Psoas muscle (tissue), 8 donors: Measurements from ENCODE around the gene LORICRIN. TPM values are rescaled to one million over a fixed set of nuclear protein-coding genes. Genes with fewer than 3 reads are reported as not detected.

ENCODE experiments used
- ATAC-seq, 4 donors: fragments of 200-7000 bp; cut with Tn5 transposase; one replicate each; pipeline ENCODE4 v1.9.1; 2020; ENCODE audit warnings: moderate library complexity in 3 of 4, mild to moderate bottlenecking in 2 of 4
- DNase-seq, 2 donors: peaks; one replicate each; pipeline ENCODE4 v3.0.0-alpha.2; 2020
- H3K27ac ChIP-seq: fragments of 200-600 bp; one replicate; pipeline ENCODE4 v1.8.0; 2022
- H3K27me3 ChIP-seq, 3 donors: fragments of 200-600 bp in 1 of 3; one replicate each; pipeline versions ENCODE4 v1.6.1 to v1.8.0; 2013 to 2022; ENCODE audit warnings: low read length in 2 of 3, mild to moderate bottlenecking in 2 of 3, moderate library complexity in 1 of 3; ENCODE audit not compliant: insufficient read depth in 3 of 3
- H3K36me3 ChIP-seq, 2 donors: fragments of 200-600 bp in 1 of 2; one replicate each; pipeline versions ENCODE4 v1.6.1 to v1.8.0; 2013 to 2022; ENCODE audit warnings: low read depth in 1 of 2, mild to moderate bottlenecking in 1 of 2, moderate library complexity in 1 of 2; ENCODE audit not compliant: insufficient read depth in 1 of 2
- H3K4me1 ChIP-seq: fragments of 200-600 bp; one replicate; pipeline ENCODE4 v1.8.0; 2022
- H3K4me3 ChIP-seq: fragments of 200-600 bp; one replicate; pipeline ENCODE4 v1.8.0; 2022; ENCODE audit warnings: mild to moderate bottlenecking
- H3K9me3 ChIP-seq: fragments of 200-600 bp; one replicate; pipeline ENCODE4 v1.8.0; 2022
- CTCF ChIP-seq: fragments of 200-600 bp; IDR thresholded peaks from one replicate; pipeline ENCODE4 v1.8.0; 2022; ENCODE audit warnings: antibody characterized with exemption
- WGBS, 3 donors: extraction: QIAGEN DNeasy Blood & Tissue Kit; methylation state at CpG; one replicate each; pipeline versions ENCODE4 v1.1.6 to v1.1.7; 2013; 5-methylcytosine and 5-hydroxymethylcytosine counted together
- intact Hi-C, 2 donors: fragments of 100-400 bp; cut with DNase I; formaldehyde crosslinking; loops; one replicate each; pipeline versions ENCODE4 v1.11.0 to v1.14.2; 2022
- long read RNA-seq, 2 donors: library from polyadenylated mRNA; unstranded; transcript quantifications; one replicate each; pipeline ENCODE4 v2.0.0, GENCODE V29; 2021
- polyA plus RNA-seq, 3 donors: library from polyadenylated mRNA; stranded (reverse); fragments of 200-250 nt; gene quantifications; one replicate each; pipeline ENCODE4 v1.2.3, GENCODE V29; 2013
- total RNA-seq, 4 donors: library from RNA; stranded (reverse); fragmentation: NEBNext Ultra II Directional in 2 of 4; extraction: Animal tissue kit (Norgen Biotek cat#: 25700) in 2 of 4; gene quantifications; one replicate each; pipeline versions ENCODE4 v1.2.1 to v1.2.4, GENCODE V29; 2021 to 2023
- donor health status: healthy with polysubstance abuse.
- donor health status: DM: no; HTN: no; CAD: no; lungs with moderate emphysema.
- donor health status: Bipolar disorder and iron deficiency.
- donor health status: healthy.
- donor health status: DM: yes; HTN: yes; CAD: no.
- donor health status: DM: no; HTN: no; CAD: no.
- donor health status: DM: no; HTN: no; CAD: no.
- donor health status: DM: yes; HTN: yes; CAD: no.

The LORICRIN gene
- total RNA-seq (not detected), polyA plus RNA-seq (under 1 TPM in 2 of 3 donors, not detected in 1; 0.06 to 0.25 TPM)
- long read RNA-seq, donor 1: 0 reads
- long read RNA-seq, donor 2: 0 reads

GRCh38 chr1:153259387-153259786 lies at the start of gene LORICRIN:
Gene LORICRIN (plus strand): TSS chr1:153259687. CDS start chr1:153260950, 1,263 bp downstream.
- no peaks in the 10 kb centered on the region for H3K36me3 ChIP-seq
- 73 to 84% (median 83%) methylated on average over 3 of the region's 3 CpGs for WGBS, 3 donors
- peaks cover 4% of the 10 kb centered on the region for H3K4me1 ChIP-seq
- DNase-seq: no peak
- intact Hi-C loops: no loop called here
- TF ChIP-seq CTCF: no peak
- no peak within 1 kb of the TSS for H3K4me3 ChIP-seq
- H3K27me3 ChIP-seq: peaks cover 0 to 52% (median 19%) of the 10 kb centered on the region in 3 donors
- H3K27ac ChIP-seq: no peak within 1 kb of the TSS
- H3K9me3 ChIP-seq: no peaks in the 10 kb centered on the region
- no peak for ATAC-seq

GRCh38 chr1:153210206-153210605 lies 49.3 kb upstream of the LORICRIN start:
- 33 to 48% (median 40%) methylated on average over 7 of the region's 7 CpGs for WGBS, 3 donors
- Histone ChIP-seq H3K9me3 (no peaks in the 10 kb centered on the region), H3K4me3 (no peak overlapping the region), H3K4me1 (no peaks in the 10 kb centered on the region), H3K27ac (no peak overlapping the region), H3K36me3 (no peaks in the 10 kb centered on the region), H3K27me3 (peaks cover 0 to 2% (median 0%) of the 10 kb centered on the region in 3 donors)
- DNase-seq (no peak), ATAC-seq (no peak)
- intact Hi-C loops: no loop called here
- no peak for TF ChIP-seq CTCF

GRCh38 chr1:153212201-153212600 lies 47.3 kb upstream of the LORICRIN start:
- intact Hi-C loops: no loop called here
- no peak for ATAC-seq
- Histone ChIP-seq H3K27ac (no peak overlapping the region), H3K36me3 (no peaks in the 10 kb centered on the region), H3K4me1 (no peaks in the 10 kb centered on the region), H3K27me3 (peaks cover 0 to under 1% (median 0%) of the 10 kb centered on the region in 3 donors), H3K9me3 (no peaks in the 10 kb centered on the region), H3K4me3 (no peak overlapping the region)
- WGBS, 3 donors: 40 to 46% (median 42%) methylated on average over 5 of the region's 5 CpGs
- no peak for TF ChIP-seq CTCF
- DNase-seq: no peak

- no peak overlapping the region for H3K4me3 ChIP-seq
- intact Hi-C loops: no loop called here
- no peaks in the 10 kb centered on the region for H3K4me1 ChIP-seq
- DNase-seq: no peak
- 91 to 96% (median 94%) methylated on average over 4 of the region's 4 CpGs for WGBS, 3 donors
- ATAC-seq: no peak
- no peaks in the 10 kb centered on the region for H3K9me3 ChIP-seq
- no peaks in the 10 kb centered on the region for H3K36me3 ChIP-seq
- no peak overlapping the region for H3K27ac ChIP-seq
- no peaks in the 10 kb centered on the region for H3K27me3 ChIP-seq
- TF ChIP-seq CTCF: no peak
These were observed 46.0 kb upstream of the LORICRIN start for GRCh38 chr1:153213519-153213918.

GRCh38 chr1:153217212-153217611 lies 42.3 kb upstream of the LORICRIN start, which contains the start of gene PRR9:
Gene PRR9 (plus strand): TSS chr1:153217584. CDS start chr1:153218145, 561 bp downstream.
- Histone ChIP-seq H3K27me3 (no peaks in the 10 kb centered on the region), H3K4me3 (no peak within 1 kb of the TSS), H3K36me3 (no peaks in the 10 kb centered on the region), H3K4me1 (no peaks in the 10 kb centered on the region), H3K27ac (no peak within 1 kb of the TSS), H3K9me3 (no peaks in the 10 kb centered on the region)
- no peak for ATAC-seq
- 61 to 83% (median 77%) methylated on average over 3 of the region's 3 CpGs for WGBS, 3 donors
- TF ChIP-seq CTCF: no peak
- DNase-seq: no peak
- intact Hi-C loops: no loop called here
